ENCODE results near the gene SLC39A11.

DNA sequence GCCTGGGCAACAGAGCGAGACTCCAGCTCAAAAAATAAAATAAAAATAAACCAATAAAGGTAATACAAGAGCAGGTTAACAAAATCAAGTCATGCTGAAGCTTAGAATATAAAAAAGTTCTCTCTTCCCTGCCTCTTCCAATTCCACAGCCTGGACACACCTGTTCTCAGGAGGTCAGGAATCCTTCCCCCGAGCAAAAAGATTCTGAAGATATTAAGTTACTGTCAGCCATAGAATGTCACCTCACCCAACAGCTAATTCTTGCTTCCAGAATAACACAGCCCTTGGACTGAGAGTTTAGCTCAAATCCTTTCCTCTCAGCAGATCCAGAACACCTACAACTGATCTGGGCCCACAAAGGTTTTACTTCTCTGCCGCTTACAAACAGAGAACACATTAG is 27.1 kb downstream of the SLC39A11 start:
- TF ChIP-seq, protein P1, sequence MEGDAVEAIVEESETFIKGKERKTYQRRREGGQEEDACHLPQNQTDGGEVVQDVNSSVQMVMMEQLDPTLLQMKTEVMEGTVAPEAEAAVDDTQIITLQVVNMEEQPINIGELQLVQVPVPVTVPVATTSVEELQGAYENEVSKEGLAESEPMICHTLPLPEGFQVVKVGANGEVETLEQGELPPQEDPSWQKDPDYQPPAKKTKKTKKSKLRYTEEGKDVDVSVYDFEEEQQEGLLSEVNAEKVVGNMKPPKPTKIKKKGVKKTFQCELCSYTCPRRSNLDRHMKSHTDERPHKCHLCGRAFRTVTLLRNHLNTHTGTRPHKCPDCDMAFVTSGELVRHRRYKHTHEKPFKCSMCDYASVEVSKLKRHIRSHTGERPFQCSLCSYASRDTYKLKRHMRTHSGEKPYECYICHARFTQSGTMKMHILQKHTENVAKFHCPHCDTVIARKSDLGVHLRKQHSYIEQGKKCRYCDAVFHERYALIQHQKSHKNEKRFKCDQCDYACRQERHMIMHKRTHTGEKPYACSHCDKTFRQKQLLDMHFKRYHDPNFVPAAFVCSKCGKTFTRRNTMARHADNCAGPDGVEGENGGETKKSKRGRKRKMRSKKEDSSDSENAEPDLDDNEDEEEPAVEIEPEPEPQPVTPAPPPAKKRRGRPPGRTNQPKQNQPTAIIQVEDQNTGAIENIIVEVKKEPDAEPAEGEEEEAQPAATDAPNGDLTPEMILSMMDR (IDR thresholded peaks at IDR 0.05): no peak
- TF ChIP-seq POLR2A (IDR thresholded peaks at IDR 0.05): no peak

All from esophagus squamous epithelium (tissue), 4 donors.